SHP77 (cell line): Measurements from ENCODE around the gene SIPA1L3.

ENCODE experiments used
- DNase-seq, 2 experiments: peaks; one replicate each; lab custom pipeline; 2025; lab: John Stamatoyannopoulos, UW

Gene SIPA1L3

GRCh38 chr19:38152461-38153379 lies 245.7 kb downstream of the SIPA1L3 start:
- DNase-seq: no peak

GRCh38 chr19:38155453-38155852 lies 248.4 kb downstream of the SIPA1L3 start:
- no peak for DNase-seq

- no peak for DNase-seq
These were observed 251.7 kb downstream of the SIPA1L3 start for GRCh38 chr19:38158730-38159129.

GRCh38 chr19:38162094-38162493 lies 255.1 kb downstream of the SIPA1L3 start:
- DNase-seq: no peak

GRCh38 chr19:38162632-38163031 lies 255.6 kb downstream of the SIPA1L3 start:
- DNase-seq: no peak

- no peak for DNase-seq
These were observed 256.6 kb downstream of the SIPA1L3 start for GRCh38 chr19:38163419-38164290.

- no peak for DNase-seq
These were observed 257.5 kb downstream of the SIPA1L3 start for GRCh38 chr19:38164526-38164925.

- no peak for DNase-seq
These were observed 258.3 kb downstream of the SIPA1L3 start for GRCh38 chr19:38165335-38165734.

- DNase-seq: no peak
These were observed 261.6 kb downstream of the SIPA1L3 start for GRCh38 chr19:38168637-38169036.

- no peak for DNase-seq
These were observed 263.3 kb downstream of the SIPA1L3 start for GRCh38 chr19:38170334-38170733.

- peak; percentile 38 to 56 for DNase-seq
These were observed 265.0 kb downstream of the SIPA1L3 start for GRCh38 chr19:38172001-38172400.

GRCh38 chr19:38173291-38174041 lies 266.5 kb downstream of the SIPA1L3 start:
- DNase-seq: peak; percentile 94 to 98

GRCh38 chr19:38175422-38175821 lies 268.4 kb downstream of the SIPA1L3 start:
- DNase-seq: no peak

GRCh38 chr19:38180071-38180470 lies 273.1 kb downstream of the SIPA1L3 start:
- no peak for DNase-seq

- DNase-seq: no peak
These were observed 275.7 kb downstream of the SIPA1L3 start for GRCh38 chr19:38182536-38183210.

GRCh38 chr19:38183251-38183897 lies 276.4 kb downstream of the SIPA1L3 start:
- no peak for DNase-seq

- no peak for DNase-seq
These were observed 277.8 kb downstream of the SIPA1L3 start for GRCh38 chr19:38184815-38185214.

- no peak for DNase-seq
These were observed 278.6 kb downstream of the SIPA1L3 start for GRCh38 chr19:38185562-38185961.

- no peak for DNase-seq
These were observed 283.1 kb downstream of the SIPA1L3 start for GRCh38 chr19:38190061-38190460.

GRCh38 chr19:38190793-38191192 lies 283.8 kb downstream of the SIPA1L3 start:
- DNase-seq: no peak

- DNase-seq: no peak
These were observed 284.7 kb downstream of the SIPA1L3 start for GRCh38 chr19:38191747-38192146.
